Thyroid gland (tissue), 4 donors: ENCODE results near the gene TOM1. TPM values are rescaled to one million over a fixed set of nuclear protein-coding genes. Genes with fewer than 3 reads are reported as not detected.

Experiments used
- DNase-seq, 2 donors: peaks; one replicate each; pipeline ENCODE4 v3.0.0-alpha.2; 2019
- H3K27ac ChIP-seq, 3 donors: fragments of 200-600 bp; sonication (generic); 1 replicate in 2 of 3; 2 replicates in 1 of 3; pipeline ENCODE4 v1.5.1; 2016 to 2019; ENCODE audit warnings: mild to moderate bottlenecking in 1 of 3, moderate library complexity in 1 of 3
- H3K27me3 ChIP-seq: fragments of 200-600 bp; sonication (generic); one replicate; pipeline ENCODE4 v1.5.1; 2019
- H3K36me3 ChIP-seq, 2 donors: fragments of 200-600 bp; sonication (generic); one replicate each; pipeline ENCODE4 v1.5.1; 2016 to 2019
- H3K4me1 ChIP-seq, 2 donors: fragments of 200-600 bp; sonication (generic); one replicate each; pipeline ENCODE4 v1.5.1; 2017 to 2019
- H3K4me3 ChIP-seq, 3 donors: fragments of 200-600 bp; sonication (generic); replicated peaks in 1 of 3; 1 replicate in 2 of 3; 2 replicates in 1 of 3; pipeline ENCODE4 v1.5.1; 2016; ENCODE audit warnings: mild to moderate bottlenecking in 1 of 3
- H3K9me3 ChIP-seq: fragments of 200-600 bp; sonication (generic); one replicate; pipeline ENCODE4 v1.5.1; 2017
- CTCF ChIP-seq, 6 experiments: fragments of 200-600 bp in 3 of 6; fragments of 450-650 bp in 3 of 6; sonication (generic) in 3 of 6; IDR thresholded peaks; one replicate each; pipeline ENCODE4 v1.5.1; 2016 to 2019; ENCODE audit warnings: antibody characterized with exemption in 6 of 6, mild to moderate bottlenecking in 2 of 6, inconsistent platforms in 1 of 6, moderate library complexity in 1 of 6
- POLR2A ChIP-seq, 2 donors: fragments of 450-650 bp; IDR thresholded peaks; one replicate each; pipeline ENCODE4 v1.6.1; 2017; ENCODE audit warnings: antibody characterized with exemption in 2 of 2, mild to moderate bottlenecking in 2 of 2, moderate library complexity in 1 of 2
- WGBS, 2 donors: methylation state at CpG; one replicate each; pipeline ENCODE4 v1.1.5; 2017; 5-methylcytosine and 5-hydroxymethylcytosine counted together
- intact Hi-C: fragments of 100-400 bp; cut with DNase I; formaldehyde crosslinking; loops from one replicate; pipeline ENCODE4 v1.15.1; 2023
- total RNA-seq, 4 donors: library from RNA; depleted of rRNA; stranded (reverse); fragments of >200 nt; gene quantifications; one replicate each; pipeline ENCODE4 v1.2.3, GENCODE V29; 2016

TOM1 gene
- total RNA-seq, 4 donors from 2014 or later, result 60.5 to 87.1 (median 79.9) TPM

GRCh38 chr22:35335936-35336781 lies 36.5 kb downstream of the TOM1 start:
- 83 to 96% methylated on average over 9 to 12 of the region's 12 CpGs for WGBS, 2 donors
- peaks cover 70 to 76% of the 10 kb centered on the region in 2 donors for H3K36me3 ChIP-seq
- intact Hi-C loops, result no loop called here

GRCh38 chr22:35337932-35338331 lies 38.2 kb downstream of the TOM1 start:
- Histone ChIP-seq H3K4me1 (no peaks in the 10 kb centered on the region), H3K36me3 (peaks cover 57 to 72% of the 10 kb centered on the region in 2 donors), H3K4me3 (no peak overlapping the region), H3K9me3 (no peaks in the 10 kb centered on the region), H3K27ac (no peak overlapping the region), H3K27me3 (no peaks in the 10 kb centered on the region)
- WGBS, 2 donors, result 89% methylated on average over 4 of the region's 4 CpGs
- DNase-seq, result no peak
- no peak for TF ChIP-seq CTCF (IDR thresholded peaks at IDR 0.05)
- TF ChIP-seq POLR2A (IDR thresholded peaks at IDR 0.05), result no peak
- intact Hi-C loops, result no loop called here

More at GRCh38 chr22:35335936-35336781, 36.5 kb downstream of the TOM1 start:
- no peak for TF ChIP-seq POLR2A (IDR thresholded peaks at IDR 0.05)
- TF ChIP-seq CTCF (IDR thresholded peaks at IDR 0.05), result no peak
- H3K9me3 ChIP-seq, result no peaks in the 10 kb centered on the region
- H3K27ac ChIP-seq, result no peak overlapping the region
- H3K4me3 ChIP-seq, result no peak overlapping the region
- no peaks in the 10 kb centered on the region for H3K4me1 ChIP-seq
- no peaks in the 10 kb centered on the region for H3K27me3 ChIP-seq
- DNase-seq, result no peak

GRCh38 chr22:35341090-35341874 lies 41.6 kb downstream of the TOM1 start:
- WGBS, 2 donors, result 95 to 96% methylated on average over 12 to 17 of the region's 19 CpGs

GRCh38 chr22:35342390-35342789 lies 42.7 kb downstream of the TOM1 start:
- H3K4me1 ChIP-seq, result no peaks in the 10 kb centered on the region
- intact Hi-C loops, result no loop called here
- TF ChIP-seq POLR2A (IDR thresholded peaks at IDR 0.05), result no peak
- TF ChIP-seq CTCF (IDR thresholded peaks at IDR 0.05), result no peak
- DNase-seq, result no peak
- no peak overlapping the region for H3K27ac ChIP-seq
- H3K36me3 ChIP-seq, result peaks cover 26 to 48% of the 10 kb centered on the region in 2 donors
- WGBS, 2 donors, result 96% methylated on average over 4 of the region's 4 CpGs
- H3K27me3 ChIP-seq, result no peaks in the 10 kb centered on the region
- no peak overlapping the region for H3K4me3 ChIP-seq
- H3K9me3 ChIP-seq, result no peaks in the 10 kb centered on the region

More at GRCh38 chr22:35341090-35341874, 41.6 kb downstream of the TOM1 start:
- no peaks in the 10 kb centered on the region for H3K4me1 ChIP-seq
- H3K27ac ChIP-seq, result no peak overlapping the region
- peaks cover 26 to 55% of the 10 kb centered on the region in 2 donors for H3K36me3 ChIP-seq
- intact Hi-C loops, result no loop called here
- no peaks in the 10 kb centered on the region for H3K27me3 ChIP-seq
- DNase-seq, result no peak
- no peak overlapping the region for H3K4me3 ChIP-seq
- no peaks in the 10 kb centered on the region for H3K9me3 ChIP-seq
- no peak for TF ChIP-seq POLR2A (IDR thresholded peaks at IDR 0.05)
- no peak for TF ChIP-seq CTCF (IDR thresholded peaks at IDR 0.05)
